ENCODE results near the gene TMEM119.

GRCh38 chr12:108608616-108609015, 10.7 kb upstream of the TMEM119 start:
- TF ChIP-seq ZBTB49 (CRISPR knock-in tag; IDR thresholded peaks at IDR 0.05; ENCODE audit: borderline replicate concordance) (no peak), YY1 (IDR thresholded peaks at IDR 0.05; ENCODE audit: borderline replicate concordance in 1 of 3, control insufficient read depth in 1 of 3, extremely low read depth in 1 of 3, insufficient read depth in 3 of 3, insufficient read length in 1 of 3, insufficient replicate concordance in 2 of 3, low read depth in 1 of 3, low read length in 2 of 3) (no peak), JUNB (CRISPR knock-in tag; conservative IDR thresholded peaks at IDR 0.05) (no peak), TFAP4 (CRISPR knock-in tag; IDR thresholded peaks at IDR 0.05; ENCODE audit: borderline replicate concordance) (no peak), ZHX1 (conservative IDR thresholded peaks at IDR 0.05; ENCODE audit: low read length) (no peak), ZSCAN32 (CRISPR knock-in tag; IDR thresholded peaks at IDR 0.05) (no peak), NRF1 (conservative IDR thresholded peaks at IDR 0.05 in 1 of 2, IDR thresholded peaks at IDR 0.05 in 1 of 2) (no peak)
